ENCODE data around the gene OR6N1.

Gene OR6N1

GRCh38 chr1:158752155-158752712 lies 19.8 kb downstream of the OR6N1 start:
- no peak for DNase-seq (ENCODE audit: low read depth)

- DNase-seq (ENCODE audit: low read depth) = no peak
Observed at GRCh38 chr1:158735848-158736247, 36.1 kb downstream of the OR6N1 start.

DNA sequence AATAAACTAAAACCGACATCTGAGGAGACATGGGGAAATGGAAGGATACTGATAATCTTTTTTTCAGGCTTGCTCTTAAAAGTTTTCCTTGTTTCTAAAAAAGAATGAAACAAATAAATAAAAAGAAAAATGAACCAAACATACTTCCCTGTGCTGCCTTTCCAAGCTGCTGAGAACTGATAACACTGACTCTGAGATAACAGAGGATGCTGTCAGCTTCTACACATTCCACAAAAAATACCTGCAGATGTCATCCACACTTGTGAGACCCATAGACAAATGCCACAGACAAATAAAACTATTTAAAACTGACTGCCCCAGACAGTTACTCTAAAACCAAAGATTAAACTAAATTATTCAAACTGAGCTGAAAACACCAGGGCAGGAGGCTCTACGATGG lies 39.5 kb downstream of the OR6N1 start:
- no peak for DNase-seq (ENCODE audit: low read depth)

- no peak for DNase-seq (ENCODE audit: low read depth)
Observed at GRCh38 chr1:158731707-158732106, 40.3 kb downstream of the OR6N1 start.

DNA sequence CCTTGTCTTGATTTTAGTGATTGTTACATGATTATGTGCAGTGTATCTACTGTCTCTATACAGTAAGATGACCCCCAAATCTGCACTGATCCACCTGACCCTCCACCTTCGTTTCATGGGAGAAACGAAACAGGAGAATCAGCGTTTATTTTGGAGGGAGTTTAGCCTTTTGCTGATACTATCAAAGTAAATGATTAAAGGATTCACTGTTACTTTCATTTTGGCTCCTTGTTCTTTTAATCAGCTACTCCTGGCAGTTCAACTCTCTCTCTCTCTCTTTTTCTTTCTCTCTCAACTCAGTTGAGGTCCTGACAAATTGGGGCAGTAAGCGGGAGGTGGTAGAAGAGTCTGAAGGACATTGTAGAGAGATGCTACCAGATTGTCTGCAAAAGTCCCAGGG lies 41.5 kb downstream of the OR6N1 start:
- DNase-seq (ENCODE audit: low read depth) = no peak

DNA sequence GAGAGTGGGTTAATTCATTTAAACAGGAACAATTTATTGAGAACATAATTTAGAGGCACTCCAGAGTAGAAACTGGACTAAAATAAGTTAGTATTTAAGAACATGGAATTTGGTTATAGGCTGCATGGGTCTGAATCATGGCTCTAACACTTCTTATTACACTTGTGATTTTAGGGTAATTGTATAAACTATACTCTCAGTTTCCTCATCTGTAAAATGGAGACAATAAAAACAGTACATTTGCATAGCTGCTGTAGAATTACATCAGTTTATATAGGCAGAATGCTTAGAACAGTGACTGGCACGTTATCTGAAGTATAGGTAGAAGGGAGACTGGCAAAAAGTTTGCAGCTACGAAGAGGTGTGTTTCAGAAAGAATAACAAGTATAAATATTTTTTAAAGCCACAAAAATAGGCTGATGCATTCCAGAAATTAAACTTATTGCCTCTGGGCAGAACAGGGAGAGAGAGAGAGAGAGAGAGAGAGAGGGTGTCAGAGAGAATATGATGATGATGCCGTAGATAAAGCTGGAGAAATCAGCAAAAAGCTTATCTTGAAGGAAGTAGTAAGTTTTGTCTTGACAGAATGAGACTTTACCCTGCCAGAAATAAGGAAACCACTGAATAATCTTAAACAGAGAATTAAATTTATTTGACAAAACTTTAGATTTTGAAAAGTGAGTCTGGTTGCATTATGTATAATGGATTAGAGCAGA lies 43.3 kb downstream of the OR6N1 start:
- no peak for DNase-seq (ENCODE audit: low read depth)

DNA sequence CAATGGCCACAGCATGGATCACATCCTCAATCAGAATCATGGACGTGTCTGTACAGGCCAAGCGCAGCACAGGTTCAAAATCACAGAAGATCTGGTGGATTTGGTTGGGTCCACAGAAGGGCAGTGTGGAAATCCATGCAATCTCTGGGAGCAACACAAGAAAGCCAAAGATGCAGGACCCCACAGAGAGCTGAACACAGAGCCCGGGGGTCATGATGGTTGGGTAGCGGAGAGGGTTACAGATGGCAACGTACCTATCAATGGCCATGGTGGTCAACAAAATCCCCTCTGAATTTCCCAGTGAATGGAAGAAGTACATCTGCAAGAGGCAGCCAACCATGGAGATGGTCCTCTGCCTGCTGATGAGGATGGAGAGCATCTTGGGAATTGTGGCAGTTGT lies 47.6 kb downstream of the OR6N1 start:
- no peak for DNase-seq (ENCODE audit: low read depth)

- DNase-seq (ENCODE audit: low read depth) = no peak
Observed at GRCh38 chr1:158720620-158721019, 51.4 kb downstream of the OR6N1 start, which contains the start of gene OR6K3. OR6K3 (minus strand) TSS chr1:158720720; CDS start chr1:158718115, 2,605 bp downstream.

DNA sequence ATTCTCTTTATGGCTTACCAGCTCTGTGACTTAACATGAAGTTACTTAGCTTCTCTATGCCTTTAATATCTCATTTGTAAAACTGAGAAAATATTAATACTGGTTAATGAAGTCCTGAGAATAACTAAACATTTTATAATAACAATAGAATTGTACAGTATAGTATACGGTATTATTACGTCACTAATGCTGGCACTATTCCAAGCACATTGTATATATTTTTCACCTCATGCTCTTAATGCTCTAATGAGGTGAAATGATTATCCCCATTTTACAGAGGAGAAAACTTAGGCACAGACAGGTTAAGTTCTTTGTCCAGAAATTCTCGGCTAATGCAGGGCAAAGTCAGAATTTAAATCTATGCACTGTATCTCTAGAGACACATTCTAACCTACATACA lies 52.3 kb downstream of the OR6N1 start:
- no peak for DNase-seq (ENCODE audit: low read depth)

DNA sequence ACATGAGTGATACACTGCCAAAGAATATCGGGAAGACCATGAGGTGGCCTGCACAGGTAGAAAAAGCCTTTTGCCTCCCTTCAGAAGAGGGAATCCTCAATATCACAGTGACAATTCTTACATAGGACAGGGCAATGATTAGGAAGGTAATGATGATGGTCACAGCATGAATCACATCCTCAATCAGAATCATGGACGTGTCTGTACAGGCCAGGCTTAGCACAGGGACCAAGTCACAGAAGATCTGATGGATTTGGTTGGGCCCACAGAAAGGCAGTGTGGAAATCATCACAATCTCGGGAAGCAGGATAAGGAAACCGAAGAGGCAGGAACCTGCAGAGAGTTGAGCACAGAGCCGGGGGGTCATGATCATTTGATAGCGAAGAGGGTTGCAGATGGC lies 54.7 kb downstream of the OR6N1 start:
- DNase-seq (ENCODE audit: low read depth) = no peak

DNA sequence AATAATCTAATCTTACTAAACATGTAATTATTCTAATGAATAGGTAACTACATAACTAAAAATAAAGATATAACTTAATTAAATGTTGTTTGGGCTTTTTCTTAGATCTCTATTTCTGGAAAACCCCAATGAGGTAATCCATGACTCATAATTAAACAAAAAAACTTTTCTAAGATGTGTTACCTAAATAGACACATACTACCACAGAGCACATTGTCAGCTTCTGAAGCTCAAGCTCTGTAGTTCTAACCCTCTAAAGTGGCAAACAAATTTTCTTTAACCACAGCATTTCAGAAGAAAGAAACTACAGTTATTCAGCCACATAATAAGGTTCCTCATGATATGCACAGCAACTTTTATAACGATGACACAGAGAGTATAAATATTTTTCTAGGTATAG lies 55.7 kb downstream of the OR6N1 start:
- no peak for DNase-seq (ENCODE audit: low read depth)

DNA sequence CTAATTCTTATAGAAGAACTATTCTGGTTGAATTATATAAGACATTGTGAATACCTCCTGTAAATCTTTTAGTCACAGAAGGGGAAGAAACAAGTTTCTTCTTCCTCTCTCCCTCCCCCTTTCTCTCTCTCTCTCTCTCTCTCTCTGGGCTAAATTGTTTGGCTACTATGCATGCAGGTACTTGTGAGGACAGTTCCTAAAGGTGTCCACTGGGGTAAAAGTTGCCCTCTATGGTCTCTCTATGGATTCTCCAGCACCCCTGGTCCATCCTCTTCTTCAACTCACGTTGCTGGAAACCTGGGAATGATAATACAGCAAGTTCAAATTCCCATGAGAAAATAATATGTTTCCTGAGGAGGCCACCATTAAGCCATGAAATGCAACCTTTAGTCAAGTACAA lies 57.2 kb downstream of the OR6N1 start:
- DNase-seq (ENCODE audit: low read depth) = no peak

Data from iris pigment epithelial cell (primary cell).